Measurements from ENCODE around the gene ZNF277. TPM values are rescaled to one million over a fixed set of nuclear protein-coding genes. Genes with fewer than 3 reads are reported as not detected.

Gene ZNF277
- total RNA-seq, 1 experiment from 2014 or later = 21.3 TPM

GRCh38 chr7:112347088-112347487 lies 140.6 kb downstream of the ZNF277 start (continued):
- no peak for TF ChIP-seq CTCF (IDR thresholded peaks at IDR 0.05 in 2 of 3, conservative IDR thresholded peaks at IDR 0.05 in 1 of 3; ENCODE audit: borderline replicate concordance in 1 of 3, insufficient read depth in 1 of 3, low read depth in 2 of 3, low read length in 2 of 3)
- TF ChIP-seq ZBTB33 (IDR thresholded peaks at IDR 0.05; ENCODE audit: extremely low read depth, insufficient replicate concordance, low read length) = no peak
- TF ChIP-seq POLR2AphosphoS5 (IDR thresholded peaks at IDR 0.05; ENCODE audit: low read depth, low read length) = no peak
- no peak for TF ChIP-seq EGR1 (IDR thresholded peaks at IDR 0.05; ENCODE audit: low read depth)
- TF ChIP-seq EZH2 (IDR thresholded peaks at IDR 0.05) = no peak
- no peak for TF ChIP-seq RAD21 (IDR thresholded peaks at IDR 0.05; ENCODE audit: low read depth)
- TF ChIP-seq FOSL1 (IDR thresholded peaks at IDR 0.05; ENCODE audit: low read depth) = no peak

GRCh38 chr7:112350585-112350984 lies 144.1 kb downstream of the ZNF277 start:
- H4K20me1 ChIP-seq (ENCODE audit: insufficient read depth) = no peaks in the 10 kb centered on the region
- no peak overlapping the region for H3K4me3 ChIP-seq (replicated peaks in 1 of 2; ENCODE audit: low read depth in 1 of 2, low read length in 2 of 2)
- H2AFZ ChIP-seq (ENCODE audit: low read depth, low read length, poor library complexity, severe bottlenecking) = no peak overlapping the region
- no peak for ATAC-seq
- ChIA-PET RAD21 (ENCODE audit: low non-redundant PET in 1 of 2, low total read pairs in 2 of 2, uncharacterized antibody in 2 of 2, unreplicated experiment in 2 of 2) (no interaction called here), POLR2A (no interaction called here), CTCF (no interaction called here)
- H3K9me3 ChIP-seq (ENCODE audit: control insufficient read depth in 1 of 2, insufficient read depth in 1 of 2, low read depth in 1 of 2, low read length in 2 of 2) = no peaks in the 10 kb centered on the region
- H3K9ac ChIP-seq (ENCODE audit: low read length) = no peak overlapping the region
- no peak for DNase-seq (ENCODE audit: low read depth, low spot score)
- H3K79me2 ChIP-seq (ENCODE audit: insufficient read depth, low read length) = no peaks in the 10 kb centered on the region
- H3K9me2 ChIP-seq (ENCODE audit: insufficient read depth) = no peaks in the 10 kb centered on the region
- intact Hi-C loops (cut with micrococcal nuclease) = no loop called here
- TF ChIP-seq EZH2 (IDR thresholded peaks at IDR 0.05) (no peak), SIN3A (IDR thresholded peaks at IDR 0.05; ENCODE audit: low read depth) (no peak), SRF (IDR thresholded peaks at IDR 0.05; ENCODE audit: low read depth) (no peak), ATF3 (IDR thresholded peaks at IDR 0.05) (no peak)
- no peaks in the 10 kb centered on the region for H3K27me3 ChIP-seq (ENCODE audit: insufficient read depth, low read length)
- H3K4me1 ChIP-seq (ENCODE audit: control insufficient read depth in 1 of 2, insufficient read depth in 2 of 2, low read length in 2 of 2) = no peaks in the 10 kb centered on the region
- no peak overlapping the region for H3K4me2 ChIP-seq (ENCODE audit: low read length)
- H3K27ac ChIP-seq (ENCODE audit: low read depth, low read length) = no peak overlapping the region
- BruUV-seq (replicated peaks) = no TSS peak
- no peaks in the 10 kb centered on the region for H3K36me3 ChIP-seq (ENCODE audit: control insufficient read depth in 1 of 2, insufficient read depth in 2 of 2, low read length in 2 of 2)

Measured in HCT116 (cell line).